NCI-H2029 (cell line): ENCODE data around the gene PROCA1.

Experiments
- DNase-seq: peaks from one replicate; lab custom pipeline; 2025; lab: John Stamatoyannopoulos, UW

PROCA1 gene

DNA sequence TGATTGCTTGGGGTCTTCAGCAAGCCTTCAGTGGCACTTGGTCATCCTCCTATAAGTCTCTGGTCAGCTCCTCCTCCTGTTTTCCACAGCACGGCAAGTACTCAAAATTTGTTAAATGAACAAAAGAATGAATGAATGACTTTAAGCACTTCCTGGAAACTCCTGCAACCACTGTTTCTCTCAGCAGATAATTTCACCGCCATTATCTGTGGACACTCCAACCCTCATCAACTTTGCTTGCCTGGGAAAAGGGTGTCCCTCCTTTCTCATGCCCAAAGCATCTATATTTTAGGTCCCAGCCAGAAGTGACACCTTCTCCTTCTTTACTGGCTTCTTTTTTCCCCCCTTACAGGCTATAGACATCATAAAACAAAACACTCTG lies 4.4 kb downstream of the PROCA1 start:
- DNase-seq, result no peak

- DNase-seq, result no peak
These were observed 5.0 kb downstream of the PROCA1 start for GRCh38 chr17:28706471-28707338.

GRCh38 chr17:28705728-28706334 lies 5.9 kb downstream of the PROCA1 start:
- DNase-seq, result no peak

GRCh38 chr17:28705074-28705659 lies 6.5 kb downstream of the PROCA1 start:
- no peak for DNase-seq

GRCh38 chr17:28704219-28704858 lies 7.3 kb downstream of the PROCA1 start:
- DNase-seq, result no peak

DNA sequence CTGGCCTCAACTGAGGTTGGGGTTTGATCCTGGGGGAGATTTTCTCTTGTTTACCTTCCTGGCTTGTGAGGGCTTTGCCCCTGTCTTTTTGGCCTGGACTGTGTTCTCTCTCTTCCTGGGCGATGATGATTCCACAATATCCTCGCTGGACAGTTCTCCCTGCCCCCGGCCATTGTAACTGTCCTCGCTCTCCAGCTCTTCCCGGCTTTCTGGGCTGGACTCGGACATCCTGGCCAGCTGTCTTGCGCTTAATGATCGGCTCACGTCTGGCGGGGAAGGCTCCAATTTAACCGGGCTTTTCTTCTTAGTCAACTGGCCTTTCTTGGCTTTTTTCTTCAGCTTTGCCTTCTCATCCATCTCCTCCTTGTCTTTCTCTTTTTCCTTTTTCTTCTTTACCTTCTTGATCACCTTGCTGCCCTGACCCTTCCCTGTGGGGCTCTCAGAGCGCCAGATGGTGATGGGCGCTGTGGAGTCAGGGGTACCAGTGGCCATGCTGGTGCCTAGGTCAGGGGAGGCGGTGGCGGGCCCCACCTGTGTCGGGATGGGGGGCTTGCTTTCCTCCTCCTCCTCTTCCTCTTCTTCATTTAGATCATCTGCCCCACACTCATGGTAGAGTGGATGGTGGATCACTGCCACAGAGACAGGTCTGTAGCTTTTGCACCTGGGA lies 8.0 kb downstream of the PROCA1 start:
- no peak for DNase-seq

- no peak for DNase-seq
These were observed 8.9 kb downstream of the PROCA1 start for GRCh38 chr17:28702752-28703150.

DNA sequence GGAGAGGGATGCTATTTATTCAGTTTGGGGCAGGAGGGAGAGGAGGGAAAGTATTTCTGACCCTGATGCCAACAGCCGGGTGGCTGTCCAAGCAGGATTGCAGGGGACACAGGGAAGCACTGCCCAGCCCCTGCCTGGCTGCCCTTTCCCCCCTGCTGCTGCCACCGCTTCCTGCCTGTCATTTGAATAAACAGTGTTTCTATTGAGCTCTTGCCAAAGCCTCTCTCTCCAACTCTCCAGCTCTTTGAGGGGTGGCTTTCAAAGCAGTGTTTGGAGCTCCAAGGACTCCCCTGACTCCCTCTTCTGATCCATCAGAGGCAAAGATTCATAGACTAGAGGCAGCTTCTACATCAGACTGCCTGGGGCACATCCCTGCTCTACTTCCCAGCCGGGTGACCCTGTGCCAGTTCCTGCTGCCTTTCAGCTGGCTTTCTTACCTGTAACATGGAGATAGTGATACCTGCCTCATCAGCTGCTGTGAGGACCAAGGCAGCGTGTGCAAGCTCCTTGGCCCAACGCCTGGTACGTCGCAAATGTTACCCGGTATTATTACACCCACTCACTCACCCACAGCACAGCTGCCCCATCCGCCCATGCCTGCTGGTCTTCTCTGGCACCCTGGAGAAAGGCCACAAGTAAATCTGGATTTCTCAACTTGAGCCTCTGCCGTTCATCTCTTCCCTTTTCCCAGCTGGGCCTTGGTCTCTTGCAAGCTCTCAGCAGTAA lies 9.5 kb downstream of the PROCA1 start:
- DNase-seq, result peak; percentile 74

GRCh38 chr17:28700830-28701492 lies 10.7 kb downstream of the PROCA1 start:
- no peak for DNase-seq

GRCh38 chr17:28700278-28700677 lies 11.4 kb downstream of the PROCA1 start:
- DNase-seq, result no peak

DNA sequence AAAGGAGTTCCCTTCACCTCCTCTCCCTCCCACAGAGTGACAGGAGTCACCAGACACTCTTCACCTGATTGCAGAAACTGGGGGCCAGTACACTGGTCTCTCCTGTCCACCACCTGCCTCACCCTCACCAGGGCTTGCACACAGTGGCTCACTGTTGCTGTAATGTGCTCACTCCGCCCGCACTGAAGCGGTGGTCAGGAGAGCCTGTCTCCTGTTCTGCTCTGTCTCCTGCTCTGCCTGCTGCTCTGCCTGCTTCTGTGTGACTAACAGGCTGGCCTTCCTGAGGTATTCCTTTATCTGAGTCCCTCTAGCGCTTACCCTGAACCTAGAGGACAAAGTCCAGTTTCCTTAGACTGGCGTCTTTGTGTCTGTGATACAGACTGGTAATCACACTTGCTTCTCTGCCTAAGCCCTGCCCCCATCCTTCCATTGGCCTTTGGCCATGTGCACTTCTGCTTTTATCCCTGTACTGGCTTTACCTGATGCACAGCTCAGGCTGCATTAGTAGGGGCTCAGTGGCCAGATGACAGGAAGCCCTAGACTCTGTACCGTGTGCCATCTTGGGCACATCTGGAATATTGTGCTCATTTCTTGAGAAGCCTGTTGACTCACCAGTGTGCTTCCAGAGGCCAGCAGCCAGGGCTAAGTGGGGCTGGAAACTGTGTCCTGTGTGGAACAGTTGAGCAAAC lies 13.3 kb downstream of the PROCA1 start:
- DNase-seq, result no peak

DNA sequence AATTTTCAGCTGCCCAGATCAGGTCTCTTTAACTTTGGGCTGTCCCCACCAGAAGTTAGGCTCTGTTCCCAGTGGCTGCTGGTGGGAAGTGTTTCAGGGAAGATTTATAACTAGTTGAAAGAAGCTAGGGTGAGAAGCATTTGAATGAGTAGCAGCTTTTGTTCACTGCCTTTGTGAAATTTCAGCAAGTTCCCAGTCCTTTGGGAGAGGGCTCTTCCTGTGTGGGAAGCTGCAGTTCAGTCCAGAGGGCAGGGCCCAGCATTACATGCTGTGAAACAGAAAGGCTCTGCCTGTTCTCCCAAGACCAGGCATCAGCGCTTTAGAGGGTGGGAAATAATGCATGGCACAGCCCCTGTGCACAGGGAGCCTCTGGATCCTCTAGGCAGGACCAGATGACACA lies 17.8 kb downstream of the PROCA1 start:
- DNase-seq, result no peak

- no peak for DNase-seq
These were observed 22.7 kb downstream of the PROCA1 start for GRCh38 chr17:28689011-28689410.

- DNase-seq, result no peak
These were observed 23.2 kb downstream of the PROCA1 start for GRCh38 chr17:28688481-28688880.

DNA sequence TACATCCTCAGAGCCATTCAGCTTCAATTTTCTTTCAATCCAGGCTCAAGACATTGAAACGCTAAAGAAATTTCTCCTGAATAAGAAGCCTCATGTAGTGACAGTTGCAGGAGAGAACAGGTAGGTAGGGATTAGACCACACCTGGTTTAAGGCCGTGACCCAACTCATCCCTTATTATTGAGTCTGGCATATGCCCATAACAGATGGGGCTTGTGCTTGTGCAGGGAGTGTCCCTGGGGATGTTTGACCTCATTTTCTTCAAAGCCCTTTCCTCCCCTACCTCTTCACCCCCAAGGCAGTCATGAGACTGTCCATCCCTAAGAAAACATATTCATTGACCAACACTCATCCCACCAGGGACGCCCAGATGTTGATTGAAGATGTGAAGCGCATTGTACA lies 25.4 kb downstream of the PROCA1 start:
- DNase-seq, result no peak

DNA sequence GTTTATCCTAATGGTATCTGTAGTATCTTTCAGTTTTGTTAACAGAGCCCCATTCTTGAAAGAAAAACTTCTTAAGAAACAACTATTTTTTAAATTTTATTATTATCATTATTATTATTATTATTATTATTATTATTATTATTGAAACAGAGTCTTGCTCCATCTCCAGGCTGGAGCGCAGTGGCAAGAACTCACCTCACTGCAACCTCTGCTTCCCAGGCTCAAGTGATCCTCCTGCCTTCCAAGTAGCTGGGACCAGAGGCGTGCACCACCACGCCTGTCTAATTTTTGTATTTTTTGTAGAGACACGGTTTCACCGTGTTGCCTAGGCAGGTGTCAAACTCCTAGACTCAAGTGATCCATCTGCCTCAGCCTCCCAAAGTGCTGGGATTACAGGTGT lies 26.3 kb downstream of the PROCA1 start:
- no peak for DNase-seq

- DNase-seq, result peak; percentile 26
These were observed 26.7 kb downstream of the PROCA1 start for GRCh38 chr17:28684963-28685362.

DNA sequence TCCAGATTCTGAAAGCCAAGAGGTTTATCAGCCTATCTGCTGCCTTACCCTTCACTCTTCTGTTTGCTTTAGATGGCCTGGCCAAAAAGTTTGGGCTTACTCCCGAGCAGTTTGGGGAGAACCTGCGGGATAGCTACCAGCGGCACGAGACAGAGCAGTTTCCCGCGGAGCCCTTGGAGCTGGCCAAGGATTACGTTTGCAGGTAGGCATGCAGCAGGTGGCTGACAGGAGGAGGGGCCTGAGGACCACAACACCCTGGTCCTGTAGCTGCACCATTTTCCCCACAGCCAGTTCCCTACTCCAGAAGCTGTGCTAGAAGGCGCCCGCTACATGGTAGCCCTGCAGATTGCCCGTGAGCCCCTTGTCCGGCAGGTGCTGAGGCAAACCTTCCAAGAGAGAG lies 29.0 kb downstream of the PROCA1 start:
- DNase-seq, result no peak

GRCh38 chr17:28675980-28676379 lies 35.7 kb downstream of the PROCA1 start:
- no peak for DNase-seq

DNA sequence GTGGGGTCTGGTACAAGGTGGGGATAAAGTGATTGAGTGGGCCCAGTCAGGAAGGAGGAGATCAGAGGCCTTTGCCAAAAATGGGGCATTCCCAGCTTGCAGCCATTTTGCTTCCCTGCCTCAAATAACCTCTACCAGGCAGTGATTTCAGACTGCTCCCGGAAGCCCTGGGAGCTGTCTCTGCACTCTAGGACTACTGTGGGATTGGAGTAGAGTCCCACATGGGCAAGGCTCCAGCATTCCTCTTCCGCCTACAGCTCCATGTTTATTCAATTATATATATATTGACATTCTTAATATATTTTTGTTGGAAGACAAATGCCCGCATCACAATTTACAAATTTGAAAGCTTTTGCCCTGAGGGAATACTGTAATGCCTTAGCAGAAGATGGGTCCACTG lies 36.2 kb downstream of the PROCA1 start:
- DNase-seq, result no peak
